GM12878 (cell line): ENCODE results near the gene ARMC8. TPM values are rescaled to one million over a fixed set of nuclear protein-coding genes. Genes with fewer than 3 reads are reported as not detected.

ENCODE experiments used
- ATAC-seq: fragments of 200-7000 bp; cut with Tn5 transposase; 3 replicates; pipeline ENCODE4 v1.9.1; 2020; ENCODE audit warnings: mild to moderate bottlenecking, moderate library complexity
- BruUV-seq: library from RNA; stranded (reverse); fragments of 400-500 nt; replicated peaks from 2 replicates; lab custom pipeline; 2021; lab: Mats Ljungman, UMichigan
- CTCF ChIA-PET: fragments of 300-600 bp; sonication (Branson Sonifier 250); formaldehyde crosslinking; extraction: SDS; loops from one replicate; lab custom pipeline; 2021; ENCODE audit warnings: inconsistent platforms; lab: Yijun Ruan, JAX
- POLR2A ChIA-PET: fragments of 350-600 bp; formaldehyde crosslinking; extraction: SDS; loops from one replicate; lab custom pipeline; 2021; ENCODE audit warnings: inconsistent platforms; lab: Charles Lee
- RAD21 ChIA-PET: fragments of 300-600 bp; sonication (Branson Sonifier 250); formaldehyde crosslinking; loops from one replicate; lab custom pipeline; 2023; ENCODE audit warnings: antibody characterized with exemption; ENCODE audit not compliant: unreplicated experiment; lab: Charles Lee
- SMC1A ChIA-PET: fragments of 300-600 bp; sonication (Branson Sonifier 250); formaldehyde crosslinking; loops from one replicate; lab custom pipeline; 2023; ENCODE audit not compliant: unreplicated experiment, uncharacterized antibody; lab: Charles Lee
- DNase-seq: peaks from one replicate; pipeline ENCODE4 v3.0.0-alpha.2; 2011; ENCODE audit warnings: low read depth, low spot score
- FAIRE-seq: peaks from 3 replicates; lab custom pipeline; 2011; peaks lifted over from hg19 to GRCh38; lab: Jason Lieb, UNC
- H2AFZ ChIP-seq: 2 replicates; pipeline ENCODE4 v1.6.0; 2011; ENCODE audit warnings: low read depth, low read length, control low read depth; ENCODE audit not compliant: control insufficient read depth
- H3K27ac ChIP-seq: 2 replicates; pipeline ENCODE4 v1.5.1; 2011; ENCODE audit warnings: control low read depth; ENCODE audit not compliant: control insufficient read depth, insufficient read depth
- H3K27me3 ChIP-seq, 2 experiments: replicated peaks in 1 of 2; 2 replicates each; pipeline versions ENCODE4 v1.6.0 to v1.6.1; 2011; ENCODE audit warnings: low read length in 1 of 2; ENCODE audit not compliant: control insufficient read depth in 2 of 2, insufficient read depth in 2 of 2
- H3K36me3 ChIP-seq, 2 experiments: 2 replicates each; pipeline ENCODE4 v1.5.1; 2011; ENCODE audit warnings: low read length in 1 of 2; ENCODE audit not compliant: control insufficient read depth in 2 of 2, insufficient read depth in 2 of 2
- H3K4me1 ChIP-seq: 2 replicates; pipeline ENCODE4 v1.6.1; 2011; ENCODE audit warnings: mild to moderate bottlenecking, low read length, moderate library complexity, mixed read lengths; ENCODE audit not compliant: control insufficient read depth, insufficient read depth
- H3K4me2 ChIP-seq: 2 replicates; pipeline ENCODE4 v1.6.0; 2011; ENCODE audit warnings: control low read depth; ENCODE audit not compliant: control insufficient read depth, insufficient read depth
- H3K4me3 ChIP-seq: fragments of 200-600 bp; sonication (generic); 2 replicates; pipeline ENCODE4 v1.5.1; 2016
- H3K79me2 ChIP-seq: 2 replicates; pipeline ENCODE4 v1.6.0; 2011; ENCODE audit warnings: low read length; ENCODE audit not compliant: control insufficient read depth, insufficient read depth
- H3K9ac ChIP-seq: 2 replicates; pipeline ENCODE4 v1.8.0; 2011; ENCODE audit warnings: low read length, control low read depth, mixed read lengths; ENCODE audit not compliant: control insufficient read depth, insufficient read depth
- H3K9me3 ChIP-seq: replicated peaks from 3 replicates; pipeline ENCODE4 v1.5.1; 2011; ENCODE audit warnings: mild to moderate bottlenecking, low read length; ENCODE audit not compliant: control insufficient read depth, insufficient read depth
- H4K20me1 ChIP-seq: 2 replicates; pipeline ENCODE4 v1.6.0; 2011; ENCODE audit not compliant: control insufficient read depth, insufficient read depth
- REST ChIP-seq: IDR thresholded peaks from 2 replicates; pipeline ENCODE4 v1.6.1; 2012; ENCODE audit warnings: mild to moderate bottlenecking, low read depth, low read length
- ZSCAN29 ChIP-seq: fragments of 450-650 bp; IDR thresholded peaks from 2 replicates; pipeline ENCODE4 v1.6.1; 2017; ENCODE audit warnings: mild to moderate bottlenecking, moderate library complexity
- WGBS: methylation state at CpG from one replicate; pipeline ENCODE4 v1.1.6; 2016; ENCODE audit warnings: low lambda C conversion rate; ENCODE audit not compliant: insufficient replicate concordance, insufficient coverage; ENCODE audit errors: missing lambda C conversion rate; 5-methylcytosine and 5-hydroxymethylcytosine counted together
- in situ Hi-C: fragments of 300-500 bp; cut with MboI; formaldehyde crosslinking; loops from 9 replicates; pipeline ENCODE4 v1.14.3; 2018; ENCODE audit warnings: mixed read lengths
- intact Hi-C: fragments of 100-400 bp; cut with micrococcal nuclease; formaldehyde crosslinking; loops from one replicate; pipeline ENCODE4 v1.14.2; 2022; ENCODE audit not compliant: unreplicated experiment
- polyA plus RNA-seq, 11 experiments: library from polyadenylated mRNA; depleted of rRNA in 4 of 11; unstranded in 6 of 11; stranded (reverse) in 5 of 11; fragments of >200 nt; fragmentation: Nextera tagmentation in 4 of 11; fragmentation: Illumina TruSeq in 1 of 11; extraction: Ambion mirVana in 4 of 11; extraction: Trizol in 1 of 11; gene quantifications; 1 replicate in 1 of 11; 2 replicates in 10 of 11; pipeline versions ENCODE4 v1.2.1 to v1.2.3, GENCODE V29; 2011 to 2016; ENCODE audit warnings: inconsistent platforms in 2 of 11, missing spikeins in 2 of 11, low read depth in 1 of 11
- total RNA-seq, 4 experiments: library from RNA; depleted of rRNA in 3 of 4; stranded (reverse); fragments of >200 nt in 3 of 4; fragmentation: Illumina TruSeq in 1 of 4; extraction: Trizol in 1 of 4; gene quantifications; 2 replicates each; pipeline versions ENCODE4 v1.2.1 to v1.2.3, GENCODE V29; 2013 to 2021

Gene ARMC8
- total and polyA plus RNA-seq, 10 of the 15 experiments (the other 5 are each of a cell fraction or from before 2014, with no cell fraction given): 29.8 to 93.4 (median 45.3) TPM

GRCh38 chr3:138197058-138197457 is 10.0 kb downstream of the ARMC8 start:
- H3K9me3 ChIP-seq: no peaks in the 10 kb centered on the region

More at GRCh38 chr3:138197058-138197457, 10.0 kb downstream of the ARMC8 start:
- no peaks in the 10 kb centered on the region for H4K20me1 ChIP-seq
- FAIRE-seq (no peak), ATAC-seq (peak; percentile 71), DNase-seq (no peak)
- no peak overlapping the region for H3K4me3 ChIP-seq
- no peaks in the 10 kb centered on the region; a peak in 1 of 4 replicates for H3K36me3 ChIP-seq
- H3K4me1 ChIP-seq: peaks cover 2% of the 10 kb centered on the region; the same call in 1 of the 2 replicates
- CTCF ChIA-PET: interaction anchor here (1.5 kb wide), 1 partner anchor 14 kb away, joined by 4 read pairs; no protein-coding TSS in a partner anchor
- no peak overlapping the region for H3K4me2 ChIP-seq
- no TSS peak for BruUV-seq
- H3K27ac ChIP-seq: no peak overlapping the region
- no peak overlapping the region for H3K9ac ChIP-seq
- no peak overlapping the region for H2AFZ ChIP-seq
- POLR2A ChIA-PET: interaction anchor here (0.6 to 0.9 kb wide), 2 partner anchors 14 to 94 kb away, joined by 3 to 5 read pairs; no protein-coding TSS in a partner anchor
- peaks cover 63% of the 10 kb centered on the region for H3K79me2 ChIP-seq
- SMC1A ChIA-PET: interaction anchor here (0.9 to 1.2 kb wide), 3 partner anchors 10 to 23 kb away, joined by 3 read pairs; partner anchors contain the start of gene ARMC8
- intact Hi-C loops (no loop called here), in situ Hi-C loops (no loop called here)
- no peaks in the 10 kb centered on the region for H3K27me3 ChIP-seq
- TF ChIP-seq ZSCAN29 (no peak), REST (peak; percentile 96)
- RAD21 ChIA-PET: no interaction called here
- 97% methylated on average over 5 of the region's 5 CpGs for WGBS
